ENCODE measurements around the gene UBN2. TPM values are rescaled to one million over a fixed set of nuclear protein-coding genes. Genes with fewer than 3 reads are reported as not detected.
A peak's percentile ranks its signal among the peaks of the same experiment; 100 is the strongest.
"Not testable (repeated sequence)": the region's sequence is repeated elsewhere in the genome, so short reads cannot be mapped to it uniquely, and the experiment has no call there.

UBN2 gene
- total RNA-seq, 1 donor from 2014 or later: 5.0 TPM

- H3K4me3 ChIP-seq (ENCODE audit: low read depth, low read length): no peak overlapping the region
- H3K36me3 ChIP-seq (ENCODE audit: control insufficient read depth, insufficient read depth, low read length): no peaks in the 10 kb centered on the region
- TF ChIP-seq, protein P1, sequence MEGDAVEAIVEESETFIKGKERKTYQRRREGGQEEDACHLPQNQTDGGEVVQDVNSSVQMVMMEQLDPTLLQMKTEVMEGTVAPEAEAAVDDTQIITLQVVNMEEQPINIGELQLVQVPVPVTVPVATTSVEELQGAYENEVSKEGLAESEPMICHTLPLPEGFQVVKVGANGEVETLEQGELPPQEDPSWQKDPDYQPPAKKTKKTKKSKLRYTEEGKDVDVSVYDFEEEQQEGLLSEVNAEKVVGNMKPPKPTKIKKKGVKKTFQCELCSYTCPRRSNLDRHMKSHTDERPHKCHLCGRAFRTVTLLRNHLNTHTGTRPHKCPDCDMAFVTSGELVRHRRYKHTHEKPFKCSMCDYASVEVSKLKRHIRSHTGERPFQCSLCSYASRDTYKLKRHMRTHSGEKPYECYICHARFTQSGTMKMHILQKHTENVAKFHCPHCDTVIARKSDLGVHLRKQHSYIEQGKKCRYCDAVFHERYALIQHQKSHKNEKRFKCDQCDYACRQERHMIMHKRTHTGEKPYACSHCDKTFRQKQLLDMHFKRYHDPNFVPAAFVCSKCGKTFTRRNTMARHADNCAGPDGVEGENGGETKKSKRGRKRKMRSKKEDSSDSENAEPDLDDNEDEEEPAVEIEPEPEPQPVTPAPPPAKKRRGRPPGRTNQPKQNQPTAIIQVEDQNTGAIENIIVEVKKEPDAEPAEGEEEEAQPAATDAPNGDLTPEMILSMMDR (IDR thresholded peaks at IDR 0.05; ENCODE audit: insufficient read depth, low read length, severe bottlenecking): no peak
- FAIRE-seq: no peak
- DNase-seq (ENCODE audit: low read depth): no peak
- H3K27me3 ChIP-seq (ENCODE audit: control insufficient read depth, insufficient read depth, low read length): no peaks in the 10 kb centered on the region
These were observed 12.9 kb upstream of the UBN2 start for GRCh38 chr7:139218173-139218572.

GRCh38 chr7:139224219-139224618 lies 6.8 kb upstream of the UBN2 start:
- no peaks in the 10 kb centered on the region for H3K27me3 ChIP-seq (ENCODE audit: control insufficient read depth, insufficient read depth, low read length)
- H3K4me3 ChIP-seq (ENCODE audit: low read depth, low read length): no peak overlapping the region

DNA sequence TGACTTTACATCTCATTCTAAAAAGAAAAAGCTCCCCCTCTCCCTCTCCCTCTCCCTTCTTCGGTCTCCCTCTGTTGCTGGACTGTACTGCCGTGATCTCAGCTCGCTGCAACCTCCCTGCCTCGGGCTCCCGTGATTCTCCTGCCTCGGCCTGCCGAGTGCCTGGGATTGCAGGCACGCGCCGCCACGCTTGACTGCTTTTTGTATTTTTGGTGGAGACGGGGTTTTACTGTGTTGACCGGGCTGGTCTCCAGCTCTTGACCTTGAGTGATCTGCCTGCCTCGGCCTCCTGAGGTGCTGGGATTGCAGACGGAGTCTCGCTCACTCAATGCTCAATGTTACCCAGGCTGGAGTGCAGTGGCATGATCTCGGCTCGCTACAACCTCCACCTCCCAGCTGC lies 6.2 kb upstream of the UBN2 start:
- H3K36me3 ChIP-seq (ENCODE audit: control insufficient read depth, insufficient read depth, low read length); FAIRE-seq; H3K4me3 ChIP-seq (ENCODE audit: low read depth, low read length); H3K27me3 ChIP-seq (ENCODE audit: control insufficient read depth, insufficient read depth, low read length); DNase-seq (ENCODE audit: low read depth): not testable (repeated sequence)

More at GRCh38 chr7:139224219-139224618, 6.8 kb upstream of the UBN2 start:
- no peaks in the 10 kb centered on the region for H3K36me3 ChIP-seq (ENCODE audit: control insufficient read depth, insufficient read depth, low read length)
- TF ChIP-seq, protein P1 (IDR thresholded peaks at IDR 0.05; ENCODE audit: insufficient read depth, low read length, severe bottlenecking): no peak
- DNase-seq (ENCODE audit: low read depth) (no peak), FAIRE-seq (no peak)

- not testable (repeated sequence) for H3K4me3 ChIP-seq (ENCODE audit: low read depth, low read length); H3K36me3 ChIP-seq (ENCODE audit: control insufficient read depth, insufficient read depth, low read length); DNase-seq (ENCODE audit: low read depth); H3K27me3 ChIP-seq (ENCODE audit: control insufficient read depth, insufficient read depth, low read length); FAIRE-seq
These were observed 5.5 kb upstream of the UBN2 start for GRCh38 chr7:139225286-139226157.

DNA sequence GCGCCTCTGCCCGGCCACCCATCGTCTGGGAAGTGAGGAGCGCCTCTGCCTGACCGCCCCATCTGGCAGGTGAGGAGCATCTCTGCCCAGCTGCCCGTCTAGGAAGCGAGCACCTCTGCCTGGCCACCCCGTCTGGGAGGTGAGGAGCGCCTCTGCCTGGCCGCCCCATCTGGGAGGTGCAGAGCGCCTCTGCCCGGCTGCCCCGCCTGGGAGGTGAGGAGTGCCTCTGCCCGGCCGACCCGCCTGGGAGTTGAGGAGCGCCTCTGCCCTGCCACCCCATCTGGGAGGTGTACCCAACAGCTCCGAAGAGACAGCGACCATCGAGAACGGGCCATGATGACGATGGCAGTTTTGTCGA lies 4.9 kb upstream of the UBN2 start:
- H3K36me3 ChIP-seq (ENCODE audit: control insufficient read depth, insufficient read depth, low read length); H3K27me3 ChIP-seq (ENCODE audit: control insufficient read depth, insufficient read depth, low read length); FAIRE-seq; H3K4me3 ChIP-seq (ENCODE audit: low read depth, low read length); DNase-seq (ENCODE audit: low read depth): not testable (repeated sequence)

DNA sequence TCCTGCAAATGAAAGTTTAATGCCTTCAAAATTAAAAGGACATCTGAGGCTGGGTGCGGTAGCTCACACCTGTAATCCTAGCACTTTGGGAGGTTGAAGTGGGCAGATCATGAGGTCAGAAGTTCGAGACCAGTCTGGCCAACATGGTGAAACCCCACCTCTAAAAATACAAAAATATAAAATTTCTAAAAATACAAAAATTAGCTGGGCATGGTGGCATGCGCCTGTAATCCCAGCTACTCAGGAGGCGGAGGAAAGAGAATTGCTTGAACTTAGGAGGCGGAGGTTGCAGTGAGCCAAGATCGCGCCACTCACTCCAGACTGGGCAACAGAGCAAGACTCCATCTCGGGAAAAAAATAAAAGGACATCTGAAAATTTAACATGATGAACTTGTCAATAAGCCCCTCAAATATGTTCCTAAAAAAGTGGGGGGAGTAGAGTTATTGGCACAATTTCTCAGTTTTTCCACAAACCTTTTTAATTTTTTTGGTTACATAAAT lies 4.0 kb upstream of the UBN2 start:
- H3K36me3 ChIP-seq (ENCODE audit: control insufficient read depth, insufficient read depth, low read length); DNase-seq (ENCODE audit: low read depth); H3K27me3 ChIP-seq (ENCODE audit: control insufficient read depth, insufficient read depth, low read length); FAIRE-seq; H3K4me3 ChIP-seq (ENCODE audit: low read depth, low read length): not testable (repeated sequence)

DNA sequence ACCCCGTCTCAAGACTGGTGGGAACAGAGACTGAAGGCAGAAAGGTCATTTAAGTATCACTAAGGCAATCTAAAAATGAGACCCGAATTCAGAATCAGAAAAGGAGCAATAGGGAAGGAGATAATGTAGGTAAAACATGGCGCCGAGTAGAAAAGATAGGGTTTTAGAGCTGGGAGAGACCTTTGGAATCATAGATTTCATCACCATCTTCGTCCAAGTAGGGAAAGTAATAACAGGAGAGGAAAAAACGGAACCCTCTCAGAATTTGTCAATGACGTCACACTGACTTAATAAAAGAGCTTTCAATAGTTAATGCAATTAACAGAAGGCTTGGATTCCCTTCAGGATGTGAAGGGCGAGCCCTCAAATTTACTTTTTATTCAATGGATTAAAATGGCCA lies 1.0 kb upstream of the UBN2 start:
- no peaks in the 10 kb centered on the region for H3K36me3 ChIP-seq (ENCODE audit: control insufficient read depth, insufficient read depth, low read length)
- TF ChIP-seq, protein P1 (IDR thresholded peaks at IDR 0.05; ENCODE audit: insufficient read depth, low read length, severe bottlenecking): no peak
- FAIRE-seq: no peak

DNA sequence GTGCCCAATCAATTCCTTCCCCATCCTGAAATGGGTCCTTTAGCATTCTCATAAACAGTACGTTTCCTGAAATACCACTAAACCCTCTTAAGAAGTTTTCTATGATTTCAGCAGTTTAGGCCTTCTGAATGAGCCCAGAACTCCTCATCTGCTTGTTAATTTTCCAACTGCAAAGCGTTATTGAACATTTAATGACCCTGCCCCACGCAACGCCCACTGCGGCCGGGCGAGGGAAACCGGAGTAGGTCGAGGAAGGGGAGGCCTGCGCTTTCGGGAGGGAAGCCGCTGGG lies 608 bp upstream of the UBN2 start:
- FAIRE-seq: no peak
- no peaks in the 10 kb centered on the region for H3K36me3 ChIP-seq (ENCODE audit: control insufficient read depth, insufficient read depth, low read length)
- TF ChIP-seq, protein P1 (IDR thresholded peaks at IDR 0.05; ENCODE audit: insufficient read depth, low read length, severe bottlenecking): no peak
- H3K4me3 ChIP-seq (ENCODE audit: low read depth, low read length): peak overlapping the region; percentile 92
- H3K27me3 ChIP-seq (ENCODE audit: control insufficient read depth, insufficient read depth, low read length): no peaks in the 10 kb centered on the region
- DNase-seq (ENCODE audit: low read depth): no peak

More for the DNA sequence above, 1.0 kb upstream of the UBN2 start:
- Histone ChIP-seq H3K27me3 (ENCODE audit: control insufficient read depth, insufficient read depth, low read length) (no peaks in the 10 kb centered on the region), H3K4me3 (ENCODE audit: low read depth, low read length) (no peak overlapping the region)
- no peak for DNase-seq (ENCODE audit: low read depth)

All from bronchial epithelial cell (primary cell).